Parathyroid adenoma (tissue), 2 donors: Measurements from ENCODE around the gene PHF1.

ENCODE experiments used
- H2AFZ ChIP-seq: fragments of 300-600 bp; sonication (generic); one replicate; pipeline ENCODE4 v1.7.0; 2017; ENCODE audit warnings: antibody characterized with exemption, mild to moderate bottlenecking
- H3K27ac ChIP-seq: fragments of 300-600 bp; sonication (generic); one replicate; pipeline ENCODE4 v1.7.0; 2017
- H3K27me3 ChIP-seq: fragments of 300-600 bp; sonication (generic); one replicate; pipeline ENCODE4 v1.7.0; 2017; ENCODE audit warnings: low read length; ENCODE audit not compliant: control insufficient read depth, insufficient read depth
- H3K36me3 ChIP-seq: fragments of 300-600 bp; sonication (generic); one replicate; pipeline ENCODE4 v1.7.0; 2017; ENCODE audit warnings: low read length; ENCODE audit not compliant: control insufficient read depth, insufficient read depth
- H3K4me1 ChIP-seq: fragments of 300-600 bp; sonication (generic); one replicate; pipeline ENCODE4 v1.7.0; 2017; ENCODE audit warnings: control low read depth
- H3K4me2 ChIP-seq: fragments of 300-600 bp; sonication (generic); one replicate; pipeline ENCODE4 v1.7.0; 2017; ENCODE audit warnings: low read length
- H3K4me3 ChIP-seq: fragments of 300-600 bp; sonication (generic); one replicate; pipeline ENCODE4 v1.7.0; 2017; ENCODE audit warnings: low read depth, low read length
- H3K79me2 ChIP-seq: fragments of 300-600 bp; sonication (generic); one replicate; pipeline ENCODE4 v1.7.0; 2017; ENCODE audit warnings: control low read depth
- H3K9ac ChIP-seq: fragments of 300-600 bp; sonication (generic); one replicate; pipeline ENCODE4 v1.7.0; 2017; ENCODE audit warnings: mild to moderate bottlenecking
- H3K9me3 ChIP-seq: fragments of 300-600 bp; sonication (generic); one replicate; pipeline ENCODE4 v1.7.0; 2017; ENCODE audit warnings: low read length; ENCODE audit not compliant: control insufficient read depth
- TF ChIP-seq, protein P1 (sequence below): fragments of 300-600 bp; sonication (generic); IDR thresholded peaks from one replicate; pipeline ENCODE4 v1.7.0; 2017; ENCODE audit warnings: antibody characterized with exemption, mild to moderate bottlenecking
- donor health status: primary hyperparathyroidism.

The PHF1 gene

DNA sequence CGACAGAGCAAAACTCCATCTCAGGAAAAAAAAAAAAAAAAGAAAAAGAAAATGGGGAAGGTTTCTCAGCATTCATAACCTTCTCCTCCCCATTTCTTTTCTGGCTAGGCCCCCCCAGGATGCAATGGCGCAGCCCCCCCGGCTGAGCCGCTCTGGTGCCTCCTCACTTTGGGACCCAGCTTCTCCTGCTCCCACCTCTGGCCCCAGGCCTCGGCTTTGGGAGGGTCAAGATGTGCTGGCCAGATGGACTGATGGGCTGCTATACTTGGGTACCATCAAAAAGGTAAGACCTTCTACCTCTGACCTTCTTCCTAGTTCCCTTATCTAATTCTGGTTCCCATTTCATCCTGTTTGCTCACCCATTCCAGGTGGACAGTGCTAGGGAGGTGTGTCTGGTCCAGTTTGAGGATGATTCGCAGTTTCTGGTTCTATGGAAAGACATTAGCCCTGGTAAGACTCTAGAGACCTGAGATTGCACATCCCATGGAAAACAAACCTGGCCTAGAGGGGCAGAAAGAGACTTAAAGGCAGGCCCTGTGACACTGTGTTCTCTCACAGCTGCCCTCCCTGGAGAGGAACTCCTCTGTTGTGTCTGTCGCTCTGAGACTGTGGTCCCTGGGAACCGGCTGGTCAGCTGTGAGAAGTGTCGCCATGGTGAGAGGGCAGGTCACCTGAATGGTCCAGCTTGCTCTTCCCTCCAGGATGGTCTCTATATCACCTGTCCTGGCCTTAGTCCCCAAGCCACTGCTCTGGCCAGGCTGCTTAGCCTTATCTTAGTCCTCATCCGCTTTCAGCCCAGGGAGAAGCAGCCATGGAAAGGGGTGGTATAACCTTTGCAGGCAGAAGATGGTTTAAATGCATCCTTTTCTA lies 1.6 kb downstream of the PHF1 start:
- Histone ChIP-seq H2AFZ (no peak overlapping the region), H3K9ac (no peak overlapping the region), H3K4me3 (no peak overlapping the region), H3K79me2 (peaks cover 11% of the 10 kb centered on the region), H3K4me1 (peaks cover 11% of the 10 kb centered on the region), H3K27me3 (no peaks in the 10 kb centered on the region), H3K27ac (peak overlapping the region; percentile 97), H3K4me2 (no peak overlapping the region), H3K9me3 (no peaks in the 10 kb centered on the region), H3K36me3 (no peaks in the 10 kb centered on the region)
- TF ChIP-seq, protein P1, sequence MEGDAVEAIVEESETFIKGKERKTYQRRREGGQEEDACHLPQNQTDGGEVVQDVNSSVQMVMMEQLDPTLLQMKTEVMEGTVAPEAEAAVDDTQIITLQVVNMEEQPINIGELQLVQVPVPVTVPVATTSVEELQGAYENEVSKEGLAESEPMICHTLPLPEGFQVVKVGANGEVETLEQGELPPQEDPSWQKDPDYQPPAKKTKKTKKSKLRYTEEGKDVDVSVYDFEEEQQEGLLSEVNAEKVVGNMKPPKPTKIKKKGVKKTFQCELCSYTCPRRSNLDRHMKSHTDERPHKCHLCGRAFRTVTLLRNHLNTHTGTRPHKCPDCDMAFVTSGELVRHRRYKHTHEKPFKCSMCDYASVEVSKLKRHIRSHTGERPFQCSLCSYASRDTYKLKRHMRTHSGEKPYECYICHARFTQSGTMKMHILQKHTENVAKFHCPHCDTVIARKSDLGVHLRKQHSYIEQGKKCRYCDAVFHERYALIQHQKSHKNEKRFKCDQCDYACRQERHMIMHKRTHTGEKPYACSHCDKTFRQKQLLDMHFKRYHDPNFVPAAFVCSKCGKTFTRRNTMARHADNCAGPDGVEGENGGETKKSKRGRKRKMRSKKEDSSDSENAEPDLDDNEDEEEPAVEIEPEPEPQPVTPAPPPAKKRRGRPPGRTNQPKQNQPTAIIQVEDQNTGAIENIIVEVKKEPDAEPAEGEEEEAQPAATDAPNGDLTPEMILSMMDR = no peak

GRCh38 chr6:33413241-33414120 lies 2.7 kb downstream of the PHF1 start:
- Histone ChIP-seq H3K4me1 (peaks cover 13% of the 10 kb centered on the region), H3K27ac (no peak overlapping the region), H3K36me3 (no peaks in the 10 kb centered on the region), H2AFZ (no peak overlapping the region), H3K9ac (no peak overlapping the region), H3K9me3 (no peaks in the 10 kb centered on the region), H3K27me3 (no peaks in the 10 kb centered on the region), H3K79me2 (peaks cover 11% of the 10 kb centered on the region), H3K4me2 (no peak overlapping the region), H3K4me3 (no peak overlapping the region)
- TF ChIP-seq, protein P1 = no peak

DNA sequence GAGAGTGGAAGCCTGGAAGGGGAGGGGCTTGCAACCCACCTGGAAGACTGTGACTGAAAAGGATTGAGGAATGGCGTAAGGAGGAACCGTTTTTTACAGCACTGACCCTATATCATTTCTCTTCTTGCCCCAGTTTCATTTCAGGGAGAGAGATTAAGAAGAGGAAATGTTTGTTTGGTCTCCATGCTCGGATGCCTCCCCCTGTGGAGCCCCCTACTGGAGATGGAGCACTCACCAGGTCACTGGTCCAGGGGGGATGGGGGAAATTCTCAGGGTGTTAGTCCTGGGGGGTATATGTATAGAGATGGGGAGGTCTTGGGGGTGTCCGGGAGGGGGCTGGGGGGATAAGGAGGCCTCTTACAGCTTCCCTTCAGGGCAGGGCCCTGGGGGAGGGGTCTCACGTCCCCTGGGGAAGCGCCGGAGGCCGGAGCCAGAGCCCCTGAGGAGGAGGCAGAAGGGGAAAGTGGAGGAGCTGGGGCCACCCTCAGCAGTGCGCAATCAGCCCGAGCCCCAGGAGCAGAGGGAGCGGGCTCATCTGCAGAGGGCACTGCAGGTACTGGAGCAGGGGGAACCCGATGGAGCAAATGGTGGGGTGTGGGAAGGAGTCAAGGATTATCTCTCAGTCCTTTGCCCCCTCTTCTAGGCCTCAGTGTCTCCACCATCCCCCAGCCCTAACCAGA lies 3.9 kb downstream of the PHF1 start:
- H3K36me3 ChIP-seq = no peaks in the 10 kb centered on the region
- TF ChIP-seq, protein P1 = no peak
- H3K4me2 ChIP-seq = no peak overlapping the region
- no peak overlapping the region for H3K4me3 ChIP-seq
- H3K27me3 ChIP-seq = no peaks in the 10 kb centered on the region
- H3K9me3 ChIP-seq = no peaks in the 10 kb centered on the region
- no peak overlapping the region for H2AFZ ChIP-seq
- H3K27ac ChIP-seq = no peak overlapping the region
- peaks cover 20% of the 10 kb centered on the region for H3K79me2 ChIP-seq
- H3K9ac ChIP-seq = no peak overlapping the region
- H3K4me1 ChIP-seq = peaks cover 25% of the 10 kb centered on the region

- Histone ChIP-seq H3K27ac (no peak overlapping the region), H3K4me1 (peaks cover 28% of the 10 kb centered on the region), H2AFZ (no peak overlapping the region), H3K4me2 (no peak overlapping the region), H3K27me3 (no peaks in the 10 kb centered on the region), H3K9me3 (no peaks in the 10 kb centered on the region), H3K4me3 (no peak overlapping the region), H3K36me3 (no peaks in the 10 kb centered on the region), H3K9ac (no peak overlapping the region), H3K79me2 (peaks cover 20% of the 10 kb centered on the region)
- TF ChIP-seq, protein P1 = no peak
Observed at GRCh38 chr6:33415831-33416230, 5.0 kb downstream of the PHF1 start.
